ENCODE data around the gene GPC3. TPM values are rescaled to one million over a fixed set of nuclear protein-coding genes. Genes with fewer than 3 reads are reported as not detected.

The GPC3 gene
- total RNA-seq, 1 experiment from 2014 or later: 0.98 TPM

GRCh38 chrX:133859336-133859735, 126.1 kb downstream of the GPC3 start:
- intact Hi-C loops (cut with micrococcal nuclease): no loop called here
- Histone ChIP-seq H3K27me3 (ENCODE audit: insufficient read depth, low read length) (no peaks in the 10 kb centered on the region), H3K36me3 (ENCODE audit: control insufficient read depth in 1 of 2, insufficient read depth in 2 of 2, low read length in 2 of 2) (no peaks in the 10 kb centered on the region), H3K79me2 (ENCODE audit: insufficient read depth, low read length) (no peaks in the 10 kb centered on the region), H3K4me1 (ENCODE audit: control insufficient read depth in 1 of 2, insufficient read depth in 2 of 2, low read length in 2 of 2) (no peaks in the 10 kb centered on the region), H3K9me2 (ENCODE audit: insufficient read depth) (no peaks in the 10 kb centered on the region), H3K9ac (ENCODE audit: low read length) (no peak overlapping the region), H3K4me2 (ENCODE audit: low read length) (no peak overlapping the region), H3K9me3 (ENCODE audit: control insufficient read depth in 1 of 2, insufficient read depth in 1 of 2, low read depth in 1 of 2, low read length in 2 of 2) (no peaks in the 10 kb centered on the region), H3K4me3 (replicated peaks in 1 of 2; ENCODE audit: low read depth in 1 of 2, low read length in 2 of 2) (no peak overlapping the region), H2AFZ (ENCODE audit: low read depth, low read length, poor library complexity, severe bottlenecking) (no peak overlapping the region), H3K27ac (ENCODE audit: low read depth, low read length) (no peak overlapping the region), H4K20me1 (ENCODE audit: insufficient read depth) (no peaks in the 10 kb centered on the region)
- DNase-seq (ENCODE audit: low read depth, low spot score) (no peak), ATAC-seq (no peak)
- RAD21 ChIA-PET (ENCODE audit: low non-redundant PET in 1 of 2, low total read pairs in 2 of 2, uncharacterized antibody in 2 of 2, unreplicated experiment in 2 of 2): no interaction called here
- CTCF ChIA-PET: no interaction called here
- POLR2A ChIA-PET: no interaction called here
- TF ChIP-seq SIN3A (IDR thresholded peaks at IDR 0.05; ENCODE audit: low read depth) (no peak), ZBTB33 (IDR thresholded peaks at IDR 0.05; ENCODE audit: extremely low read depth, insufficient replicate concordance, low read length) (no peak), SP1 (IDR thresholded peaks at IDR 0.05; ENCODE audit: low read depth) (no peak), CBX3 (IDR thresholded peaks at IDR 0.05; ENCODE audit: low read depth) (no peak), JUND (IDR thresholded peaks at IDR 0.05) (no peak)
- BruUV-seq (replicated peaks): no TSS peak

DNA sequence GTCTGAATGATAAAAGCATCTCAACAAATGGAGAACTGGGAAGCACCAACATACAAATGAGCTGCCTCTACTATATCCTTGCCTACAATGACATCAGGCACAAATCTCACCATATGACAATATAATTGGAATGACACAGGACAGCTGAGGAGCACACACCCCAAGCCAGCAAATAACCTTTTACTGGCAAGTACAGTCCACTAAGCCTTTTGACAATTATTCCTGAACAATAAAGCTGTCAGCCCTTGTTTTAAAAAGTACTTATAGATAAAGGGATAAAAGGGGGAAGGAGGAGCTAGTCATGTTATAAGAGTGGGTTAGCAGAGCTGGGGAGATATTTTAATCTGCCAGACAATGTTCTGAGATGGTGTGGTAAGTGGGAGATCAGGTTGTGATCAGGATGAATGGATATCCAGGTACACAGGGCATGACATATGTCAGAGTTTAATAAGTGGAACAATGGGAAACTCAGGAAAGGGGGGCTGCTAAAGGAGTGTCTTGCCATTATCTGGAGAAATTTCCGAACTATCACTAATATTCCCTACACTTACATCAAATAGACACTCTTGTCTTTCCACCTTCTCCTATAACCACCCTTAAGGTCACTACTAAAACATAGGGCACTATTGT, 127.6 kb downstream of the GPC3 start:
- H3K79me2 ChIP-seq (ENCODE audit: insufficient read depth, low read length): no peaks in the 10 kb centered on the region
- no peaks in the 10 kb centered on the region for H3K9me2 ChIP-seq (ENCODE audit: insufficient read depth)
- no peak overlapping the region for H3K9ac ChIP-seq (ENCODE audit: low read length)
- no peak overlapping the region for H3K4me3 ChIP-seq (replicated peaks in 1 of 2; ENCODE audit: low read depth in 1 of 2, low read length in 2 of 2)
- ATAC-seq (no peak), DNase-seq (ENCODE audit: low read depth, low spot score) (no peak)
- no peaks in the 10 kb centered on the region for H3K4me1 ChIP-seq (ENCODE audit: control insufficient read depth in 1 of 2, insufficient read depth in 2 of 2, low read length in 2 of 2)
- ChIA-PET CTCF (no interaction called here), POLR2A (no interaction called here), RAD21 (ENCODE audit: low non-redundant PET in 1 of 2, low total read pairs in 2 of 2, uncharacterized antibody in 2 of 2, unreplicated experiment in 2 of 2) (no interaction called here)
- TF ChIP-seq SRF (IDR thresholded peaks at IDR 0.05; ENCODE audit: low read depth): no peak
- no peak for TF ChIP-seq YY1 (IDR thresholded peaks at IDR 0.05; ENCODE audit: extremely low read depth, insufficient replicate concordance, low read depth, low read length)
- no peak for TF ChIP-seq ZFX (IDR thresholded peaks at IDR 0.05)
- no peak for TF ChIP-seq JUND (IDR thresholded peaks at IDR 0.05)
- TF ChIP-seq POLR2AphosphoS5 (IDR thresholded peaks at IDR 0.05; ENCODE audit: low read depth, low read length): no peak
- no peak for TF ChIP-seq EZH2 (IDR thresholded peaks at IDR 0.05)
- no peak for TF ChIP-seq ZBTB33 (IDR thresholded peaks at IDR 0.05; ENCODE audit: extremely low read depth, insufficient replicate concordance, low read length)
- no peak for TF ChIP-seq CTCF (IDR thresholded peaks at IDR 0.05 in 2 of 3, conservative IDR thresholded peaks at IDR 0.05 in 1 of 3; ENCODE audit: borderline replicate concordance in 1 of 3, insufficient read depth in 1 of 3, low read depth in 2 of 3, low read length in 2 of 3)
- no peaks in the 10 kb centered on the region for H3K9me3 ChIP-seq (ENCODE audit: control insufficient read depth in 1 of 2, insufficient read depth in 1 of 2, low read depth in 1 of 2, low read length in 2 of 2)
- H3K27ac ChIP-seq (ENCODE audit: low read depth, low read length): no peak overlapping the region
- no peak overlapping the region for H2AFZ ChIP-seq (ENCODE audit: low read depth, low read length, poor library complexity, severe bottlenecking)
- intact Hi-C loops (cut with micrococcal nuclease): no loop called here
- no TSS peak for BruUV-seq (replicated peaks)
- no peaks in the 10 kb centered on the region for H4K20me1 ChIP-seq (ENCODE audit: insufficient read depth)
- H3K4me2 ChIP-seq (ENCODE audit: low read length): no peak overlapping the region
- H3K27me3 ChIP-seq (ENCODE audit: insufficient read depth, low read length): no peaks in the 10 kb centered on the region
- no peaks in the 10 kb centered on the region for H3K36me3 ChIP-seq (ENCODE audit: control insufficient read depth in 1 of 2, insufficient read depth in 2 of 2, low read length in 2 of 2)
